SK-N-SH (cell line): ENCODE data around the gene PTPRK.

Experiments used
- CTCF ChIP-seq: fragments of 200-600 bp; sonication (generic); IDR thresholded peaks from 2 replicates; pipeline ENCODE4 v1.6.1; 2017; ENCODE audit warnings: antibody characterized with exemption, mild to moderate bottlenecking, moderate library complexity
- ELF1 ChIP-seq: IDR thresholded peaks from 2 replicates; pipeline ENCODE4 v1.4.0; 2012
- EP300 ChIP-seq, 2 experiments: IDR thresholded peaks; 2 replicates each; pipeline versions ENCODE4 v1.4.0 to v1.6.1; 2012; ENCODE audit warnings: borderline replicate concordance in 1 of 2, low read depth in 1 of 2, low read length in 1 of 2
- MAX ChIP-seq: IDR thresholded peaks from 2 replicates; pipeline ENCODE4 v1.4.0; 2012; ENCODE audit warnings: low read depth
- MEF2A ChIP-seq: IDR thresholded peaks from 2 replicates; pipeline ENCODE4 v1.4.0; 2012; ENCODE audit warnings: low read depth, borderline replicate concordance
- REST ChIP-seq: IDR thresholded peaks from 2 replicates; pipeline ENCODE4 v1.6.1; 2012; ENCODE audit warnings: mild to moderate bottlenecking, low read depth, low read length, moderate library complexity
- SIN3A ChIP-seq: IDR thresholded peaks from 2 replicates; pipeline ENCODE4 v1.6.1; 2012; ENCODE audit warnings: low read depth, mild to moderate bottlenecking, low read length, moderate library complexity, borderline replicate concordance
- SMC3 ChIP-seq: IDR thresholded peaks from 2 replicates; pipeline ENCODE4 v1.6.1; 2012; ENCODE audit warnings: low read depth, low read length, improper control_type of control experiment
- TAF1 ChIP-seq: IDR thresholded peaks from 2 replicates; pipeline ENCODE4 v1.6.1; 2012; ENCODE audit warnings: low read depth, mild to moderate bottlenecking, low read length, moderate library complexity, borderline replicate concordance

GRCh38 chr6:128531696-128532095 is 11.3 kb upstream of the PTPRK start:
- TF ChIP-seq EP300 (IDR thresholded peaks at IDR 0.05; ENCODE audit: borderline replicate concordance in 1 of 2, low read depth in 1 of 2, low read length in 1 of 2) (no peak), CTCF (no peak), MEF2A (no peak), SMC3 (no peak), TAF1 (no peak), ELF1 (no peak), REST (no peak), SIN3A (no peak), MAX (no peak)
